ENCODE results near the gene SPACA1. TPM values are rescaled to one million over a fixed set of nuclear protein-coding genes. Genes with fewer than 3 reads are reported as not detected.

Gene SPACA1
- total RNA-seq, 1 experiment from 2014 or later = not detected

Other genes starting within 250 kb of the SPACA1 start
- gene CNR1, start 118.5 kb downstream of the SPACA1 start, total RNA-seq (2014; rRNA removed; shearing (Covaris generic)) = 2.2 and 6.0 TPM in 2 replicates